Measurements from ENCODE around the gene LUZP2. TPM values are rescaled to one million over a fixed set of nuclear protein-coding genes. Genes with fewer than 3 reads are reported as not detected.

LUZP2 gene
- 1 to 10 TPM in 2 of 3 donors, under 1 TPM in 1; 0.96 to 5.0 (median 2.9) TPM for total RNA-seq

GRCh38 chr11:24496736-24497725 is at the start of gene LUZP2:
Gene LUZP2, plus strand, starts transcription at chr11:24497053.
- TF ChIP-seq POLR2A (IDR thresholded peaks at IDR 0.05) (no peak), POLR2AphosphoS5 (IDR thresholded peaks at IDR 0.05) (no peak), CTCF (IDR thresholded peaks at IDR 0.05) (no peak)
- H3K36me3 ChIP-seq, result no peaks in the 10 kb centered on the region
- intact Hi-C loops (cut with DNase I; ENCODE audit: low total_unique reads), result no loop called here
- H3K27me3 ChIP-seq, result peaks cover 0 to 19% of the 10 kb centered on the region in 2 donors
- no peaks in the 10 kb centered on the region for H3K4me1 ChIP-seq
- DNase-seq (ENCODE audit: low spot score in 2 of 2), result no peak
- peak within 1 kb of the TSS in 1 of 2 donors; percentile 38 for H3K27ac ChIP-seq
- peak within 1 kb of the TSS; percentile 41 to 71 (median 52) for H3K4me3 ChIP-seq
- H3K9me3 ChIP-seq, result no peaks in the 10 kb centered on the region

GRCh38 chr11:24453129-24453718 is 43.6 kb upstream of the LUZP2 start:
- Histone ChIP-seq H3K4me3 (no peak overlapping the region), H3K4me1 (no peaks in the 10 kb centered on the region), H3K27ac (no peak overlapping the region), H3K9me3 (no peaks in the 10 kb centered on the region), H3K36me3 (no peaks in the 10 kb centered on the region), H3K27me3 (no peaks in the 10 kb centered on the region)
- TF ChIP-seq CTCF (IDR thresholded peaks at IDR 0.05) (no peak), POLR2AphosphoS5 (IDR thresholded peaks at IDR 0.05) (no peak), POLR2A (IDR thresholded peaks at IDR 0.05) (no peak)
- DNase-seq (ENCODE audit: low spot score in 2 of 2), result no peak
- intact Hi-C loops (cut with DNase I; ENCODE audit: low total_unique reads), result no loop called here

- no peak for DNase-seq (ENCODE audit: low spot score in 2 of 2)
- Histone ChIP-seq H3K9me3 (no peaks in the 10 kb centered on the region), H3K27me3 (no peaks in the 10 kb centered on the region), H3K27ac (no peak overlapping the region), H3K36me3 (no peaks in the 10 kb centered on the region), H3K4me3 (no peak overlapping the region), H3K4me1 (no peaks in the 10 kb centered on the region)
- no peak for TF ChIP-seq POLR2A (IDR thresholded peaks at IDR 0.05)
- no peak for TF ChIP-seq POLR2AphosphoS5 (IDR thresholded peaks at IDR 0.05)
- TF ChIP-seq CTCF (IDR thresholded peaks at IDR 0.05), result no peak
- intact Hi-C loops (cut with DNase I; ENCODE audit: low total_unique reads), result no loop called here
Observed at GRCh38 chr11:24457985-24458384, 38.9 kb upstream of the LUZP2 start.

- DNase-seq (ENCODE audit: low spot score in 2 of 2), result no peak
- intact Hi-C loops (cut with DNase I; ENCODE audit: low total_unique reads), result no loop called here
- Histone ChIP-seq H3K36me3 (no peaks in the 10 kb centered on the region), H3K4me3 (no peak overlapping the region), H3K27ac (no peak overlapping the region), H3K27me3 (no peaks in the 10 kb centered on the region), H3K4me1 (no peaks in the 10 kb centered on the region), H3K9me3 (peaks cover 6 to 10% of the 10 kb centered on the region in 2 donors)
- TF ChIP-seq POLR2A (IDR thresholded peaks at IDR 0.05), result no peak
- TF ChIP-seq POLR2AphosphoS5 (IDR thresholded peaks at IDR 0.05), result no peak
- TF ChIP-seq CTCF (IDR thresholded peaks at IDR 0.05), result no peak
Observed at GRCh38 chr11:24470431-24470830, 26.4 kb upstream of the LUZP2 start.

- TF ChIP-seq CTCF (IDR thresholded peaks at IDR 0.05) (no peak), POLR2A (IDR thresholded peaks at IDR 0.05) (no peak), POLR2AphosphoS5 (IDR thresholded peaks at IDR 0.05) (no peak)
- intact Hi-C loops (cut with DNase I; ENCODE audit: low total_unique reads), result no loop called here
Observed at GRCh38 chr11:24471084-24471483, 25.8 kb upstream of the LUZP2 start.

More at GRCh38 chr11:24471084-24471483, 25.8 kb upstream of the LUZP2 start:
- Histone ChIP-seq H3K36me3 (no peaks in the 10 kb centered on the region), H3K4me3 (no peak overlapping the region), H3K4me1 (no peaks in the 10 kb centered on the region), H3K9me3 (peaks cover 6 to 10% of the 10 kb centered on the region in 2 donors), H3K27ac (no peak overlapping the region), H3K27me3 (no peaks in the 10 kb centered on the region)
- DNase-seq (ENCODE audit: low spot score in 2 of 2), result no peak
